Liver (tissue), 3 donors: ENCODE measurements around the gene C2CD2.

ENCODE experiments used
- CTCF ChIP-seq: fragments of 150-350 bp; IDR thresholded peaks from 2 replicates; pipeline ENCODE4 v1.5.1; 2017; ENCODE audit warnings: improper control_type of control experiment, low read depth, low read length; ENCODE audit not compliant: missing input control
- SP1 ChIP-seq: IDR thresholded peaks from 2 replicates; pipeline ENCODE4 v1.6.1; 2018; ENCODE audit warnings: antibody characterized with exemption, mild to moderate bottlenecking
- YY1 ChIP-seq: IDR thresholded peaks from 2 replicates; pipeline ENCODE4 v1.6.1; 2016; ENCODE audit warnings: antibody characterized with exemption, mild to moderate bottlenecking
- donor health status: healthy.
- donor health status: healthy.

- no peak for TF ChIP-seq CTCF
- no peak for TF ChIP-seq YY1
- TF ChIP-seq SP1 = no peak
Observed at GRCh38 chr21:41992576-41992975, 38.8 kb upstream of the C2CD2 start.
